Colonic mucosa (tissue), 4 donors: Measurements from ENCODE around the gene UPP2. TPM values are rescaled to one million over a fixed set of nuclear protein-coding genes. Genes with fewer than 3 reads are reported as not detected.

ENCODE experiments used
- DNase-seq: peaks from one replicate; pipeline ENCODE4 v3.0.0-alpha.2; 2020
- H3K27ac ChIP-seq: fragments of 200-600 bp; one replicate; pipeline ENCODE4 v1.8.0; 2021
- H3K27me3 ChIP-seq: fragments of 200-600 bp; one replicate; pipeline ENCODE4 v1.8.0; 2021
- H3K36me3 ChIP-seq: fragments of 200-600 bp; one replicate; pipeline ENCODE4 v1.8.0; 2021
- H3K4me1 ChIP-seq: fragments of 200-600 bp; one replicate; pipeline ENCODE4 v1.8.0; 2021; ENCODE audit warnings: mild to moderate bottlenecking
- H3K4me3 ChIP-seq: fragments of 200-600 bp; one replicate; pipeline ENCODE4 v1.8.0; 2021
- H3K9ac ChIP-seq, 2 donors: one replicate each; pipeline ENCODE4 v1.7.0; 2013; ENCODE audit warnings: control low read depth in 2 of 2, low read depth in 2 of 2, low read length in 2 of 2
- H3K9me3 ChIP-seq: fragments of 200-600 bp; one replicate; pipeline ENCODE4 v1.8.0; 2021
- intact Hi-C: fragments of 100-400 bp; cut with DNase I; formaldehyde crosslinking; loops from one replicate; pipeline ENCODE4 v1.14.1; 2022
- total RNA-seq, 2 donors: library from RNA; stranded (reverse); fragmentation: NEBNext Ultra II Directional in 1 of 2; extraction: Animal tissue kit (Norgen Biotek cat#: 25700) in 1 of 2; gene quantifications; one replicate each; pipeline ENCODE4 v1.2.1, GENCODE V29; 2021
- TF ChIP-seq, protein P1 (sequence below): fragments of 200-600 bp; IDR thresholded peaks from one replicate; pipeline ENCODE4 v1.8.0; 2022; ENCODE audit warnings: antibody characterized with exemption, mild to moderate bottlenecking
- donor health status: healthy.
- donor health status: DM: no; HTN: no; CAD: no.
- donor health status: DM: no; HTN: no; CAD: no.

Gene UPP2
- total RNA-seq, 2 donors from 2014 or later, result not detected

DNA sequence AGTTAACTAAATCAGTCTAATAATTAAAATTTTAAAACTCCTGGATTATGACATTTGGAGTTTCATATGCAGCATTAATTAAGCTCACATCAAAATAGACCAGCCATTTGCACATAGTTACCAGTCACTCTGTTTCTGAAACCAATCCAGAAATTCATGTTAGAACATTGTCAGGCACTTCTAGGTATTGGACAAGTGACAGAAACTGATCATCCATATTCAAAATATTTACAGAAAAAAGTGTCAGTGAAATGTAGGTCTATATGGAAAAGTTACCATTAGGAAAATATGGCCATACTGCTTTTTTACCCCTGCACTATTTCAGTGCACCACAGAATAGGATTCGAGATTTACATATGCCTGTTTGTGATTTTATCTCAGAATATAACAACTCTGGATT, 33.4 kb downstream of the UPP2 start:
- Histone ChIP-seq H3K4me3 (no peak overlapping the region), H3K9ac (no peak overlapping the region), H3K36me3 (no peaks in the 10 kb centered on the region), H3K27me3 (no peaks in the 10 kb centered on the region), H3K4me1 (no peaks in the 10 kb centered on the region), H3K27ac (no peak overlapping the region), H3K9me3 (no peaks in the 10 kb centered on the region)
- DNase-seq, result no peak
- intact Hi-C loops, result no loop called here
- TF ChIP-seq, protein P1, sequence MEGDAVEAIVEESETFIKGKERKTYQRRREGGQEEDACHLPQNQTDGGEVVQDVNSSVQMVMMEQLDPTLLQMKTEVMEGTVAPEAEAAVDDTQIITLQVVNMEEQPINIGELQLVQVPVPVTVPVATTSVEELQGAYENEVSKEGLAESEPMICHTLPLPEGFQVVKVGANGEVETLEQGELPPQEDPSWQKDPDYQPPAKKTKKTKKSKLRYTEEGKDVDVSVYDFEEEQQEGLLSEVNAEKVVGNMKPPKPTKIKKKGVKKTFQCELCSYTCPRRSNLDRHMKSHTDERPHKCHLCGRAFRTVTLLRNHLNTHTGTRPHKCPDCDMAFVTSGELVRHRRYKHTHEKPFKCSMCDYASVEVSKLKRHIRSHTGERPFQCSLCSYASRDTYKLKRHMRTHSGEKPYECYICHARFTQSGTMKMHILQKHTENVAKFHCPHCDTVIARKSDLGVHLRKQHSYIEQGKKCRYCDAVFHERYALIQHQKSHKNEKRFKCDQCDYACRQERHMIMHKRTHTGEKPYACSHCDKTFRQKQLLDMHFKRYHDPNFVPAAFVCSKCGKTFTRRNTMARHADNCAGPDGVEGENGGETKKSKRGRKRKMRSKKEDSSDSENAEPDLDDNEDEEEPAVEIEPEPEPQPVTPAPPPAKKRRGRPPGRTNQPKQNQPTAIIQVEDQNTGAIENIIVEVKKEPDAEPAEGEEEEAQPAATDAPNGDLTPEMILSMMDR, result no peak

DNA sequence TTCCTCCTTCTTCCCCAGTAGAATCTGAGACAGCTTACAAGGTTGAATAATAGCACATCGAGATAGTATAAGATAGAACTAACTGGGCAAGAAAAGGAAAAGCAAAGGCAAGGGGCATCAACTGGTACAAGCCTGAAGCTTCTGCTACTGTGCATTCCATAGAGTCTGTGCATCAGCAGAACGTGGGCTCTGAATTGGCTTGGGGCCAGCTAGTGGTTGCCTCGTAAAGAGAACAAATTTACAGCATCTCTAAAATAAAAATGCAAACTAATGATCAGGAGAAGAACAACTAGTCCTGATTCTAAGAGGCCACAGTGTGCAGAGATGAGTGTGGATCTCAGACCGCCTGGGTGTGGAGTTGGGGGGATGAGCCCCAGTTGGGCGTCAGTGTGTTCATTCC, 36.6 kb downstream of the UPP2 start:
- Histone ChIP-seq H3K4me1 (no peaks in the 10 kb centered on the region), H3K27me3 (no peaks in the 10 kb centered on the region), H3K27ac (no peak overlapping the region), H3K4me3 (no peak overlapping the region), H3K9ac (no peak overlapping the region), H3K9me3 (no peaks in the 10 kb centered on the region), H3K36me3 (no peaks in the 10 kb centered on the region)
- intact Hi-C loops, result no loop called here
- TF ChIP-seq, protein P1, result no peak
- DNase-seq, result no peak

DNA sequence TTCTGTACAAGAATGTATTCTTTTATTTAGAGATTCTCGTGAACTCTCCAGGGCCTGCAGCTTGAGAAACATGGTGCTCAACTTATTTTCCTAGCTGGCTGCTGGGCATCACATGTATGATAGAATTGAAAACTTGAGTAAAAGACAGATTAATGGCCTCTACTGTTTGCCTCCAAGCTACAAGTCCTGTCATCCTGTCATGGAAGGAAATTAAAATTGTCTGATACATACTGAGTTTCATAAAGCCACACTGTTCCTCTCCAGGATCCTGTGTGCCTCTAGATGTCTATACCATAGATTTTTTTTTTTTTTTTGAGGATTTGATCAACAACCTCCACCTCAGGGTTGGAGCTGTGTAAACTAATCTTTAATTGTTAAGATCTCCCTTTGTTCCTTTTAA, 38.5 kb downstream of the UPP2 start:
- intact Hi-C loops, result no loop called here
- no peak overlapping the region for H3K27ac ChIP-seq
- H3K4me3 ChIP-seq, result no peak overlapping the region
- H3K9ac ChIP-seq, result no peak overlapping the region
- H3K36me3 ChIP-seq, result no peaks in the 10 kb centered on the region
- H3K4me1 ChIP-seq, result no peaks in the 10 kb centered on the region
- TF ChIP-seq, protein P1, result no peak
- H3K9me3 ChIP-seq, result no peaks in the 10 kb centered on the region
- H3K27me3 ChIP-seq, result no peaks in the 10 kb centered on the region
- no peak for DNase-seq

DNA sequence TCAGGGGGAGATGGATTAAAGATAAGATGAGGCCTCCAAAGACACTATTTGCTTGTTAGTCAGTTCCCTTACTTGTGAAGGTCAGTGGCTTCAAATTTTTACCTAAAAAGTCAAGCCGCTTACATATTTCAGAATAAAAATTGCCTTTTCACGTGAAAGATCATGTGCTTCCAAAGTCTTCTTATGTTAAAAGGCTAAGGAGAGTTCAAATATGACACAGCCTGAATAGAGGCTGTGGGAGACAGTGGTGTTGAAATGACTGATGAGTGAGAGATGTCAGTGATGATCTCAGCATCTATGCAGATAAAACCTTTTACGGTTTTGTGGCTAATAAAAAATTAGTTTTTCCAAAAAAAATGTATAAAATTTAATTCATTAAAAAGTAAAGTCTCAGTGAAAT, 40.5 kb downstream of the UPP2 start:
- no peak overlapping the region for H3K4me3 ChIP-seq

DNA sequence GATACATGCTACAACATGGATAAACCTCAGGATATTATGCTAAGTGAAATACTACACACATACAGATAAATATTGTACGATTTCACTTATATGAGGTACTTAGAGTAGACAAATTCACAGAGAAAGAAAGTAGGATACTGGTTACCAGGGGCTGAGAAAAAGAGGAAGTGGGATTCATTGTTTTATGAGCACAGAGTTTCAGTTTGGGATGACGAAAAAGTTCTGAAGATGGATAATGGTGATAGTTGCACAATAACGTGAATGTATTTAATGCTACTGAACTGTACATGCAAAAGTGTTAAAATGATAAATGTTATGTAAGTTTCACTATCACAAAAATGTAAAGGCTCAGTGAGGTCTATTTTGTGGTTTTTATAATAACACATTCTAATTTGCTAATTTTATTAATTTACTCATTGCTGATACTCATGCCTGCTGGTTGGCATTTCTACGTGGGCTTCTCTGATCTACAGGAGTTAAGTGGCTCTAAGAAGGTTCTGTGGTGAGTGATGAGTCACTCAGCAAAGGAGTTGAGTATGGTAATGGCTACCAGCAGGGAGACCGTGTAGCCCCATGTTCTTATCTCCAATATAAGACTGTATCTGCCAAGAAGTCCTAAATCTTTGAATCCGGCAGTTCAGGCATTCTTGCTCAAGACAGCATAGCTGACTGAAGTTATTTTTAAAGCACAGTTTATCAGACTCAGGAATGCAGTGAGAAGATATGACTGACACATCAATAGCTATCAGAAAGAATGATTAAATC, 41.1 kb downstream of the UPP2 start:
- H3K9ac ChIP-seq, result no peak overlapping the region
- no peak overlapping the region for H3K27ac ChIP-seq
- H3K4me1 ChIP-seq, result no peaks in the 10 kb centered on the region
- no peak for DNase-seq
- no peaks in the 10 kb centered on the region for H3K27me3 ChIP-seq
- intact Hi-C loops, result no loop called here
- H3K4me3 ChIP-seq, result no peak overlapping the region
- H3K9me3 ChIP-seq, result no peaks in the 10 kb centered on the region
- TF ChIP-seq, protein P1, result no peak
- no peaks in the 10 kb centered on the region for H3K36me3 ChIP-seq

More for the DNA sequence above, 40.5 kb downstream of the UPP2 start:
- Histone ChIP-seq H3K9ac (no peak overlapping the region), H3K36me3 (no peaks in the 10 kb centered on the region), H3K27ac (no peak overlapping the region), H3K4me1 (no peaks in the 10 kb centered on the region), H3K9me3 (no peaks in the 10 kb centered on the region), H3K27me3 (no peaks in the 10 kb centered on the region)
- intact Hi-C loops, result no loop called here
- no peak for DNase-seq
- TF ChIP-seq, protein P1, result no peak
